Measurements from ENCODE around the gene PDXP. TPM values are rescaled to one million over a fixed set of nuclear protein-coding genes. Genes with fewer than 3 reads are reported as not detected.
"Not testable (repeated sequence)": the region's sequence is repeated elsewhere in the genome, so short reads cannot be mapped to it uniquely, and the experiment has no call there.

The PDXP gene
- total and polyA plus RNA-seq, 4 donors = 23.4 to 42.2 (median 28.5) TPM

- no peak for TF ChIP-seq MAX (IDR thresholded peaks at IDR 0.05)
- no peak for TF ChIP-seq TAF1 (conservative IDR thresholded peaks at IDR 0.05)
- TF ChIP-seq HNF4A (conservative IDR thresholded peaks at IDR 0.05) = no peak
- no peak for TF ChIP-seq YY1 (IDR thresholded peaks at IDR 0.05)
- no peak for TF ChIP-seq RXRA (IDR thresholded peaks at IDR 0.05)
- no peak for TF ChIP-seq RAD21 (IDR thresholded peaks at IDR 0.05)
- TF ChIP-seq FOXA1 (IDR thresholded peaks at IDR 0.05) = no peak
- no peak for TF ChIP-seq EGR1 (IDR thresholded peaks at IDR 0.05; ENCODE audit: low read depth in 2 of 2)
- no peak for TF ChIP-seq ATF3 (IDR thresholded peaks at IDR 0.05)
These were observed 3.3 kb upstream of the PDXP start (continued) for GRCh38 chr22:37655252-37655563.

GRCh38 chr22:37656583-37656982 is 1.9 kb upstream of the PDXP start:
- not testable (repeated sequence) for H3K9ac ChIP-seq (ENCODE audit: low read depth in 1 of 2, low read length in 2 of 2); H3K4me3 ChIP-seq (ENCODE audit: low read depth in 1 of 3, low read length in 3 of 3); DNase-seq (ENCODE audit: low spot score); H3K36me3 ChIP-seq (ENCODE audit: control insufficient read depth in 4 of 4, insufficient read depth in 3 of 4, low read depth in 1 of 4, low read length in 3 of 4); H3K27me3 ChIP-seq (ENCODE audit: control insufficient read depth in 4 of 4, insufficient read depth in 4 of 4, low read length in 3 of 4); H3K9me3 ChIP-seq (ENCODE audit: control insufficient read depth in 4 of 4, low read length in 3 of 4); H3K27ac ChIP-seq (ENCODE audit: low read depth in 1 of 2, low read length in 2 of 2)
- 95% methylated on average over 4 of the region's 4 CpGs for WGBS
- peaks cover 3 to 36% (median 30%) of the 10 kb centered on the region in 4 donors for H3K4me1 ChIP-seq (ENCODE audit: control insufficient read depth in 4 of 4, insufficient read depth in 4 of 4, low read length in 3 of 4)

- Histone ChIP-seq H3K4me1 (ENCODE audit: control insufficient read depth in 4 of 4, insufficient read depth in 4 of 4, low read length in 3 of 4) (peaks cover 8 to 44% (median 38%) of the 10 kb centered on the region in 4 donors), H3K4me3 (ENCODE audit: low read depth in 1 of 3, low read length in 3 of 3) (peak overlapping the region; percentile 49 to 54 (median 53)), H3K27ac (ENCODE audit: low read depth in 1 of 2, low read length in 2 of 2) (peak overlapping the region; percentile 65 to 73), H3K27me3 (ENCODE audit: control insufficient read depth in 4 of 4, insufficient read depth in 4 of 4, low read length in 3 of 4) (no peaks in the 10 kb centered on the region), H3K36me3 (ENCODE audit: control insufficient read depth in 4 of 4, insufficient read depth in 3 of 4, low read depth in 1 of 4, low read length in 3 of 4) (no peaks in the 10 kb centered on the region), H3K9me3 (ENCODE audit: control insufficient read depth in 4 of 4, low read length in 3 of 4) (no peaks in the 10 kb centered on the region), H3K9ac (ENCODE audit: low read depth in 1 of 2, low read length in 2 of 2) (peak overlapping the region in 1 of 2 donors; percentile 49)
- no peak for DNase-seq (ENCODE audit: low spot score)
- WGBS = 4% methylated on average over 6 of the region's 6 CpGs
- no peak for TF ChIP-seq ZBTB33 (IDR thresholded peaks at IDR 0.05)
- no peak for TF ChIP-seq YY1 (IDR thresholded peaks at IDR 0.05)
- TF ChIP-seq HNF4A (conservative IDR thresholded peaks at IDR 0.05) = no peak
- no peak for TF ChIP-seq NR2F2 (IDR thresholded peaks at IDR 0.05)
- no peak for TF ChIP-seq EGR1 (IDR thresholded peaks at IDR 0.05; ENCODE audit: low read depth in 2 of 2)
- no peak for TF ChIP-seq RXRA (IDR thresholded peaks at IDR 0.05)
- TF ChIP-seq MAX (IDR thresholded peaks at IDR 0.05) = no peak
These were observed 862 bp upstream of the PDXP start for GRCh38 chr22:37657590-37658132.

- Histone ChIP-seq H3K4me1 (ENCODE audit: control insufficient read depth in 4 of 4, insufficient read depth in 4 of 4, low read length in 3 of 4) (peaks cover 8 to 50% (median 41%) of the 10 kb centered on the region in 4 donors), H3K9ac (ENCODE audit: low read depth in 1 of 2, low read length in 2 of 2) (peak overlapping the region; percentile 26 to 35), H3K27ac (ENCODE audit: low read depth in 1 of 2, low read length in 2 of 2) (peak overlapping the region; percentile 88 to 90), H3K27me3 (ENCODE audit: control insufficient read depth in 4 of 4, insufficient read depth in 4 of 4, low read length in 3 of 4) (no peaks in the 10 kb centered on the region), H3K36me3 (ENCODE audit: control insufficient read depth in 4 of 4, insufficient read depth in 3 of 4, low read depth in 1 of 4, low read length in 3 of 4) (peaks cover 0 to 2% (median 0%) of the 10 kb centered on the region in 4 donors), H3K9me3 (ENCODE audit: control insufficient read depth in 4 of 4, low read length in 3 of 4) (no peaks in the 10 kb centered on the region), H3K4me3 (ENCODE audit: low read depth in 1 of 3, low read length in 3 of 3) (peak overlapping the region; percentile 41 to 88 (median 84))
- DNase-seq (ENCODE audit: low spot score) = peak; percentile 68
- WGBS = 2% methylated on average over 68 of the region's 68 CpGs
- no peak for TF ChIP-seq TAF1 (conservative IDR thresholded peaks at IDR 0.05)
- TF ChIP-seq FOXA2 (IDR thresholded peaks at IDR 0.05) = peak; percentile 65
- TF ChIP-seq EGR1 (IDR thresholded peaks at IDR 0.05; ENCODE audit: low read depth in 2 of 2) = no peak
- peak; percentile 100 for TF ChIP-seq HNF4A (conservative IDR thresholded peaks at IDR 0.05)
- peak; percentile 79 for TF ChIP-seq MAX (IDR thresholded peaks at IDR 0.05)
- peak; percentile 85 for TF ChIP-seq YY1 (IDR thresholded peaks at IDR 0.05)
- TF ChIP-seq FOXA1 (IDR thresholded peaks at IDR 0.05) = peak; percentile 73
- peak in 1 of 2 donors; percentile 46 for TF ChIP-seq GABPA (IDR thresholded peaks at IDR 0.05 in 1 of 2, conservative IDR thresholded peaks at IDR 0.05 in 1 of 2)
- TF ChIP-seq RAD21 (IDR thresholded peaks at IDR 0.05) = peak; percentile 39 to 42
- TF ChIP-seq JUND (IDR thresholded peaks at IDR 0.05) = peak in 1 of 2 donors; percentile 59
- peak; percentile 94 for TF ChIP-seq SP1 (IDR thresholded peaks at IDR 0.05)
- peak; percentile 86 to 91 for TF ChIP-seq RXRA (IDR thresholded peaks at IDR 0.05)
- TF ChIP-seq CTCF (IDR thresholded peaks at IDR 0.05; ENCODE audit: low read depth, low read length, missing input control) = no peak
These were observed 758 bp downstream of the PDXP start for GRCh38 chr22:37659066-37659896.

Data from liver (tissue), 9 donors.